Ovary (tissue), 9 donors: Measurements from ENCODE around the gene CDKAL1. TPM values are rescaled to one million over a fixed set of nuclear protein-coding genes. Genes with fewer than 3 reads are reported as not detected.

ENCODE experiments used
- DNase-seq, 5 donors: peaks; one replicate each; pipeline ENCODE4 v3.0.0-alpha.2; 2019 to 2020
- H3K27ac ChIP-seq, 2 donors: fragments of 200-600 bp; one replicate each; pipeline versions ENCODE4 v1.5.1 to v1.8.0; 2019 to 2022
- H3K27me3 ChIP-seq: fragments of 200-600 bp; one replicate; pipeline ENCODE4 v1.8.0; 2022
- H3K36me3 ChIP-seq: fragments of 200-600 bp; sonication (generic); one replicate; pipeline ENCODE4 v1.5.1; 2019
- H3K4me1 ChIP-seq: one replicate; pipeline ENCODE4 v1.8.1; 2013; ENCODE audit warnings: mild to moderate bottlenecking, moderate library complexity; ENCODE audit not compliant: insufficient read depth
- H3K4me3 ChIP-seq: fragments of 200-600 bp; sonication (generic); one replicate; pipeline ENCODE4 v1.5.1; 2017
- H3K9me3 ChIP-seq, 2 donors: fragments of 200-600 bp in 1 of 2; sonication (generic) in 1 of 2; one replicate each; pipeline versions ENCODE4 v1.5.1 to v1.8.1; 2013 to 2019; ENCODE audit warnings: mild to moderate bottlenecking in 1 of 2, moderate library complexity in 1 of 2
- CTCF ChIP-seq, 3 donors: fragments of 450-650 bp in 2 of 3; fragments of 200-600 bp in 1 of 3; IDR thresholded peaks; one replicate each; pipeline versions ENCODE4 v1.5.1 to v1.8.0; 2016 to 2022; ENCODE audit warnings: antibody characterized with exemption in 3 of 3, mild to moderate bottlenecking in 1 of 3
- EP300 ChIP-seq: sonication (generic); formaldehyde crosslinking; IDR thresholded peaks from one replicate; pipeline ENCODE4 v1.6.1; 2017; ENCODE audit warnings: antibody characterized with exemption
- POLR2A ChIP-seq: fragments of 450-650 bp; IDR thresholded peaks from one replicate; pipeline ENCODE4 v1.6.1; 2017; ENCODE audit warnings: antibody characterized with exemption, mild to moderate bottlenecking, moderate library complexity
- WGBS, 3 donors: extraction: QIAGEN DNeasy Blood & Tissue Kit in 1 of 3; methylation state at CpG; one replicate each; pipeline versions ENCODE4 v1.1.5 to v1.1.7; 2013 to 2017; 5-methylcytosine and 5-hydroxymethylcytosine counted together
- intact Hi-C, 4 donors: fragments of 100-400 bp; cut with DNase I; formaldehyde crosslinking; loops; one replicate each; pipeline versions ENCODE4 v1.11.0 to v1.15.1; 2022 to 2023
- polyA plus RNA-seq, 2 donors: library from polyadenylated mRNA; stranded (reverse); fragments of 200-250 nt in 1 of 2; fragments of 350-450 nt in 1 of 2; fragmentation: Illumina TruSeq in 1 of 2; extraction: RNeasy Lipid Tissue Mini Kit (QIAGEN cat#74804) in 1 of 2; gene quantifications; one replicate each; pipeline ENCODE4 v1.2.3, GENCODE V29; 2013 to 2014
- total RNA-seq, 7 donors: library from RNA; depleted of rRNA in 2 of 7; stranded (reverse); fragments of >200 nt in 2 of 7; fragmentation: NEBNext Ultra II Directional in 3 of 7; extraction: Animal tissue kit (Norgen Biotek cat#: 25700) in 3 of 7; gene quantifications; one replicate each; pipeline versions ENCODE4 v1.1.0 to v1.2.4, GENCODE V29; 2016 to 2023
- donor health status: DM: no; HTN: no; CAD: no; lungs with moderate emphysema.
- donor health status: DM: no; HTN: no; CAD: no.
- donor health status: Bipolar disorder and iron deficiency.
- donor health status: DM: yes; HTN: yes; CAD: no.
- donor health status: DM: no; HTN: no; CAD: no.
- donor health status: DM: yes; HTN: yes; CAD: no.

CDKAL1 gene
- total and polyA plus RNA-seq, 9 donors = 6.8 to 21.3 (median 18.9) TPM

DNA sequence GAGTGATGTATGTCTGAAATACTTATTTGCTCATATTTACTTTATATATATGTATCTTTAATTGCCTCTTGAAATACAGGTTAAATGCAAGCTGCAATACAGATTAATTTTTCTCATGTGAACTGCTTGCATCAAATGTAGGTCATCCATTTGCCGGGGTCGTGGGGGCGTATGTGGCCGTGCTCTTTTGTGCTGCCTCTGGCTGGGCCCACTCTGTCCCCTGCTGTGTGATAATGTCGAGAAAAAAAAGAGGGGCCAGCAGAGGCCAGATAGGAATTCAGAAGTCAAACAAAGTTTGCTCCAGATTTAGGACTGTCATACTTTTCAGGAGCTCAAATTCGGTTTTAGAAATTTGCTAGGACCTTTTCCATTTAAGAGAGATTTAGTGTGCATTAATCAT is 599.6 kb downstream of the CDKAL1 start:
- 17 to 38% (median 23%) methylated on average over 6 of the region's 6 CpGs for WGBS, 3 donors
- Histone ChIP-seq H3K27me3 (no peaks in the 10 kb centered on the region), H3K27ac (no peak overlapping the region), H3K9me3 (no peaks in the 10 kb centered on the region), H3K4me3 (no peak overlapping the region), H3K4me1 (peaks cover 7% of the 10 kb centered on the region), H3K36me3 (no peaks in the 10 kb centered on the region)
- TF ChIP-seq EP300 (no peak), POLR2A (no peak), CTCF (IDR thresholded peaks at IDR 0.05) (no peak)
- no peak for DNase-seq
- intact Hi-C loops = no loop called here

DNA sequence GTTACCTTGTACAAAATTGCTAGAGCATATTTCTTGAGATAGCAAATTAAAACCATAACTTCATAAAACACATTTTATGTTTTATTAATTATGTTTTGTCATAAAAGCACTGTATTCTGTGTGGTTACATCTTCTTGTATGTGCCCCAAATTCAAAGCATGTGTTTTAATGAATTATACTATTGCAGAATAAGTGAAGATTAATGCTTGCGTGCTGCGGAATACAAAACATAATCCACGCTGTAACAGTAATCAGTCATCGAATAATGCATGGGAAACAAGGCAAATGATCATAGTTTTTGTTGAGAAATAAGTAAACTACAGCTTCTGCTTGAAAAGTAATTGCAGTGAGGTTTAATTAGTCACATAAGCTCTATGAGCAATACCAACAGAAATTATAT is 600.1 kb downstream of the CDKAL1 start:
- Histone ChIP-seq H3K27ac (no peak overlapping the region), H3K4me3 (no peak overlapping the region), H3K9me3 (no peaks in the 10 kb centered on the region), H3K4me1 (peaks cover 10% of the 10 kb centered on the region), H3K27me3 (no peaks in the 10 kb centered on the region), H3K36me3 (no peaks in the 10 kb centered on the region)
- WGBS, 3 donors = 65 to 84% (median 74%) methylated on average over 4 of the region's 4 CpGs
- TF ChIP-seq EP300 (no peak), POLR2A (no peak), CTCF (IDR thresholded peaks at IDR 0.05) (no peak)
- intact Hi-C loops = no loop called here
- no peak for DNase-seq

DNA sequence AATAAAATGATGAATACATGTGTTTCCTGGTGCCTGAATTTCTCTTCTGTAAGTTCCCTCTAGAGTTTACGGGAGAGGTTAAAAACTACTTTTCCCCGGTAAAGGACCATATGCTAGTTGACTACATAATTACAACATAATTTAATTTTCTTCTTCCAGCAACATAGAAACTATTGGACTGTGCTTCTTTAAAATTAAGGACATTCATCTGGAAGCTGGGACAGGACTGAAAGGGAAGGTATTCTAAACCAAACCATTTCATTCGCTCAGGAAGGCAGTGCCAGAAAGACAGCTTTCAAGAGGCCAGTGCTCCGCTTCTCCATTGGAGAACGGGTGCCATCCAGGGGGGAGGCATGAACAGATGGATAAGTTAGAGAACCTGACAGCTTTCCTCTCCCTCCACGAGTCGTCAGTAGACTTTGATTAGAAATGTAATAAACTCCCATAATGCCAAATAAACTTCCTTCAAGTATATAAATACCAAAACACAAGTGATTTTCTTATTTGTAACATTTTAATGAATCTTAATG is 601.3 kb downstream of the CDKAL1 start:
- intact Hi-C loops = no loop called here
- no peak for DNase-seq
- no peak overlapping the region for H3K4me3 ChIP-seq
- no peaks in the 10 kb centered on the region for H3K36me3 ChIP-seq
- WGBS, 3 donors = 91 to 93% (median 92%) methylated on average over 7 of the region's 7 CpGs
- H3K27me3 ChIP-seq = no peaks in the 10 kb centered on the region
- TF ChIP-seq EP300 (no peak), CTCF (IDR thresholded peaks at IDR 0.05) (no peak), POLR2A (no peak)
- no peaks in the 10 kb centered on the region for H3K9me3 ChIP-seq
- H3K4me1 ChIP-seq = peaks cover 10% of the 10 kb centered on the region
- H3K27ac ChIP-seq = no peak overlapping the region

GRCh38 chr6:21137700-21138335 is 603.6 kb downstream of the CDKAL1 start:
- DNase-seq = no peak
- Histone ChIP-seq H3K27me3 (no peaks in the 10 kb centered on the region), H3K4me3 (no peak overlapping the region), H3K9me3 (no peaks in the 10 kb centered on the region), H3K27ac (peak overlapping the region in 1 of 2 donors; percentile 27), H3K4me1 (peaks cover 12% of the 10 kb centered on the region), H3K36me3 (no peaks in the 10 kb centered on the region)
- WGBS, 3 donors = 13 to 40% (median 31%) methylated on average over 2 of the region's 2 CpGs
- TF ChIP-seq CTCF (IDR thresholded peaks at IDR 0.05) (no peak), EP300 (no peak), POLR2A (no peak)
- intact Hi-C loops = no loop called here
